Endothelial cell (in vitro differentiated cells): Measurements from ENCODE around the gene COPS6. TPM values are rescaled to one million over a fixed set of nuclear protein-coding genes. Genes with fewer than 3 reads are reported as not detected.

Experiments used
- DNase-seq: peaks from one replicate; pipeline ENCODE4 v3.0.0; 2021; ENCODE audit warnings: low spot score
- H3K27ac Mint-ChIP-seq: one replicate; pipeline ENCODE4 v1.8.0; 2021; ENCODE audit warnings: mixed read lengths, inconsistent platforms; ENCODE audit not compliant: unreplicated experiment
- H3K27me3 Mint-ChIP-seq: one replicate; pipeline ENCODE4 v1.8.0; 2021; ENCODE audit warnings: mild to moderate bottlenecking, moderate library complexity, mixed read lengths, inconsistent platforms; ENCODE audit not compliant: unreplicated experiment
- H3K36me3 Mint-ChIP-seq: one replicate; pipeline ENCODE4 v1.8.0; 2021; ENCODE audit warnings: mild to moderate bottlenecking, low read depth, mixed read lengths, inconsistent platforms; ENCODE audit not compliant: unreplicated experiment
- H3K4me1 Mint-ChIP-seq: one replicate; pipeline ENCODE4 v1.8.0; 2021; ENCODE audit warnings: mild to moderate bottlenecking, mixed read lengths, inconsistent platforms; ENCODE audit not compliant: unreplicated experiment
- H3K4me3 Mint-ChIP-seq: one replicate; pipeline ENCODE4 v1.8.0; 2021; ENCODE audit warnings: mild to moderate bottlenecking, mixed read lengths, inconsistent platforms; ENCODE audit not compliant: unreplicated experiment
- H3K9me3 Mint-ChIP-seq: one replicate; pipeline ENCODE4 v1.8.0; 2021; ENCODE audit warnings: mixed read lengths, inconsistent platforms; ENCODE audit not compliant: unreplicated experiment
- CTCF ChIP-seq: fragments of 200-600 bp; sonication (generic); IDR thresholded peaks from one replicate; pipeline ENCODE4 v1.5.0; 2021; ENCODE audit warnings: antibody characterized with exemption; ENCODE audit not compliant: unreplicated experiment
- total RNA-seq: library from RNA; stranded (reverse); fragmentation: NEBNext Ultra II Directional; extraction: Animal tissue kit (Norgen Biotek cat#: 25700); gene quantifications from one replicate; pipeline ENCODE4 v1.2.1, GENCODE V29; 2021; ENCODE audit not compliant: unreplicated experiment

COPS6 gene
- total RNA-seq, 1 donor from 2014 or later = 82.4 TPM

GRCh38 chr7:100100420-100101015, 11.7 kb downstream of the COPS6 start:
- peak; percentile 98 for DNase-seq
- Mint-ChIP-seq H3K9me3 (no peaks in the 10 kb centered on the region), H3K27me3 (peaks cover 51% of the 10 kb centered on the region), H3K27ac (peak overlapping the region; percentile 95), H3K4me1 (peaks cover 48% of the 10 kb centered on the region), H3K36me3 (peaks cover 47% of the 10 kb centered on the region), H3K4me3 (peak overlapping the region; percentile 94)
- TF ChIP-seq CTCF = no peak

- peak; percentile 98 for DNase-seq
- H3K36me3 Mint-ChIP-seq = peaks cover 42% of the 10 kb centered on the region
- peak within 1 kb of the TSS; percentile 95 for H3K27ac Mint-ChIP-seq
- TF ChIP-seq CTCF = no peak
- peak within 1 kb of the TSS; percentile 94 for H3K4me3 Mint-ChIP-seq
- H3K27me3 Mint-ChIP-seq = peaks cover 48% of the 10 kb centered on the region
- H3K9me3 Mint-ChIP-seq = no peaks in the 10 kb centered on the region
- peaks cover 43% of the 10 kb centered on the region for H3K4me1 Mint-ChIP-seq
Observed at GRCh38 chr7:100101016-100101862, 12.5 kb downstream of the COPS6 start, which contains the start of the genes AP4M1 and MCM7. TSS of gene AP4M1 (plus strand) at chr7:100101643. CDS start at chr7:100101715, 72 bp downstream. TSS of gene MCM7 (minus strand) at chr7:100101397. CDS start at chr7:100101294, 103 bp downstream.

GRCh38 chr7:100102950-100103840, 14.4 kb downstream of the COPS6 start:
- Mint-ChIP-seq H3K36me3 (peaks cover 35% of the 10 kb centered on the region), H3K27ac (peak overlapping the region; percentile 81), H3K4me1 (peaks cover 33% of the 10 kb centered on the region), H3K4me3 (peak overlapping the region; percentile 94), H3K9me3 (no peaks in the 10 kb centered on the region), H3K27me3 (peaks cover 39% of the 10 kb centered on the region)
- no peak for DNase-seq
- TF ChIP-seq CTCF = no peak

GRCh38 chr7:100105534-100105933, 16.8 kb downstream of the COPS6 start:
- H3K27ac Mint-ChIP-seq = no peak overlapping the region
- DNase-seq = no peak
- H3K27me3 Mint-ChIP-seq = peaks cover 21% of the 10 kb centered on the region

More at GRCh38 chr7:100105534-100105933, 16.8 kb downstream of the COPS6 start:
- Mint-ChIP-seq H3K4me1 (peaks cover 12% of the 10 kb centered on the region), H3K9me3 (no peaks in the 10 kb centered on the region), H3K36me3 (peaks cover 26% of the 10 kb centered on the region), H3K4me3 (no peak overlapping the region)
- TF ChIP-seq CTCF = no peak
